HepG2 (cell line): ENCODE measurements around the gene PANX1. TPM values are rescaled to one million over a fixed set of nuclear protein-coding genes. Genes with fewer than 3 reads are reported as not detected.
A peak's percentile ranks its signal among the peaks of the same experiment; 100 is the strongest.

Source experiments
- ATAC-seq: fragments of 200-7000 bp; cut with Tn5 transposase; 3 replicates; pipeline ENCODE4 v1.9.1; 2020; ENCODE audit warnings: mild to moderate bottlenecking, moderate library complexity
- BruUV-seq: library from RNA; stranded (reverse); fragments of 400-500 nt; replicated peaks from 2 replicates; lab custom pipeline; 2021; lab: Mats Ljungman, UMichigan
- CTCF ChIA-PET: fragments of 300-600 bp; formaldehyde crosslinking; extraction: SDS; loops from one replicate; lab custom pipeline; 2021; ENCODE audit warnings: low total read pairs, inconsistent platforms, low intra/inter-chr PET ratio; lab: Yijun Ruan, JAX
- POLR2A ChIA-PET: fragments of 350-600 bp; sonication (Branson Sonifier 250); formaldehyde crosslinking; loops from one replicate; lab custom pipeline; 2020; ENCODE audit warnings: antibody characterized with exemption, inconsistent platforms; lab: Yijun Ruan, JAX
- DNase-seq: peaks from one replicate; pipeline ENCODE4 v3.0.0-alpha.2; 2015; ENCODE audit warnings: low spot score
- FAIRE-seq: peaks from 3 replicates; lab custom pipeline; 2011; peaks lifted over from hg19 to GRCh38; lab: Jason Lieb, UNC
- H2AFZ ChIP-seq: one replicate; pipeline ENCODE4 v1.6.1; 2011; ENCODE audit warnings: low read length, inconsistent platforms
- H3K27ac ChIP-seq: fragments of 300-600 bp; 3 replicates; pipeline ENCODE4 v1.8.0; 2011; ENCODE audit warnings: mixed run types, mild to moderate bottlenecking, mixed read lengths, low read length, inconsistent platforms; ENCODE audit not compliant: insufficient read depth; ENCODE audit errors: extremely low read length
- H3K27me3 ChIP-seq, 2 experiments: fragments of 200-600 bp in 1 of 2; 2 replicates in 1 of 2; 3 replicates in 1 of 2; pipeline versions ENCODE4 v1.6.0 to v1.8.0; 2011; ENCODE audit warnings: low read length in 2 of 2, mild to moderate bottlenecking in 2 of 2, moderate library complexity in 2 of 2, inconsistent platforms in 1 of 2; ENCODE audit not compliant: insufficient read depth in 2 of 2, control insufficient read depth in 1 of 2
- H3K36me3 ChIP-seq, 2 experiments: fragments of 200-600 bp in 1 of 2; replicated peaks in 1 of 2; 2 replicates in 1 of 2; 3 replicates in 1 of 2; pipeline versions ENCODE4 v1.5.1 to v1.8.0; 2011; ENCODE audit warnings: low read length in 2 of 2, inconsistent platforms in 1 of 2; ENCODE audit not compliant: insufficient read depth in 2 of 2, control insufficient read depth in 1 of 2
- H3K4me1 ChIP-seq: 2 replicates; pipeline ENCODE4 v1.5.1; 2012; ENCODE audit warnings: low read length, inconsistent platforms; ENCODE audit not compliant: insufficient read depth
- H3K4me2 ChIP-seq: 2 replicates; pipeline ENCODE4 v1.6.0; 2011; ENCODE audit warnings: low read depth, low read length, inconsistent platforms
- H3K4me3 ChIP-seq, 3 experiments: fragments of 200-600 bp in 1 of 3; sonication (generic), shearing (Covaris generic) in 1 of 3; replicated peaks in 1 of 3; 2 replicates each; pipeline ENCODE4 v1.5.1; 2011 to 2016; ENCODE audit warnings: low read length in 3 of 3, inconsistent platforms in 2 of 3, low read depth in 2 of 3, mild to moderate bottlenecking in 2 of 3, control low read depth in 1 of 3, mixed read lengths in 1 of 3; ENCODE audit not compliant: insufficient read depth in 1 of 3
- H3K79me2 ChIP-seq: one replicate; pipeline ENCODE4 v1.6.1; 2011; ENCODE audit warnings: low read length, inconsistent platforms; ENCODE audit not compliant: insufficient read depth
- H3K9ac ChIP-seq: 2 replicates; pipeline ENCODE4 v1.6.0; 2011; ENCODE audit warnings: mild to moderate bottlenecking, low read depth, low read length, inconsistent platforms; ENCODE audit not compliant: insufficient read depth
- H3K9me3 ChIP-seq: 2 replicates; pipeline ENCODE4 v1.5.1; 2012; ENCODE audit warnings: mild to moderate bottlenecking, low read length
- H4K20me1 ChIP-seq: 2 replicates; pipeline ENCODE4 v1.6.0; 2011; ENCODE audit warnings: inconsistent platforms, mild to moderate bottlenecking, low read length, moderate library complexity; ENCODE audit not compliant: insufficient read depth
- ATF7 ChIP-seq, 2 experiments: fragments of 450-650 bp in 1 of 2; sonication (generic) in 1 of 2; formaldehyde crosslinking in 1 of 2; IDR thresholded peaks; 2 replicates each; pipeline versions ENCODE4 v1.4.0 to v1.6.1; 2016 to 2020; ENCODE audit warnings: antibody characterized with exemption in 1 of 2, mild to moderate bottlenecking in 1 of 2, missing genetic modification reagents in 1 of 2
- CENPBD1 ChIP-seq: sonication (generic); formaldehyde crosslinking; IDR thresholded peaks from 2 replicates; pipeline ENCODE4 v1.8.0; 2022; ENCODE audit warnings: missing genetic modification reagents, low read depth, mild to moderate bottlenecking, borderline replicate concordance
- GATAD2A ChIP-seq: IDR thresholded peaks from 2 replicates; pipeline ENCODE4 v1.6.1; 2016
- HNRNPUL1 ChIP-seq: fragments of 200-400 bp; formaldehyde crosslinking; IDR thresholded peaks from 2 replicates; pipeline ENCODE4 v1.6.1; 2017; ENCODE audit warnings: low read depth, mild to moderate bottlenecking, low read length, moderate library complexity
- MAF1 ChIP-seq: sonication (generic); formaldehyde crosslinking; IDR thresholded peaks from 2 replicates; pipeline ENCODE4 v1.5.0; 2020; ENCODE audit warnings: missing genetic modification reagents, borderline replicate concordance
- PATZ1 ChIP-seq: sonication (generic); formaldehyde crosslinking; IDR thresholded peaks from 2 replicates; pipeline ENCODE4 v1.4.0; 2020; ENCODE audit warnings: missing genetic modification reagents
- PCBP1 ChIP-seq: fragments of 200-400 bp; formaldehyde crosslinking; IDR thresholded peaks from 2 replicates; pipeline ENCODE4 v1.6.1; 2017; ENCODE audit warnings: mild to moderate bottlenecking, low read depth, low read length, borderline replicate concordance
- RARG ChIP-seq: sonication (generic); formaldehyde crosslinking; IDR thresholded peaks from 2 replicates; pipeline ENCODE4 v1.4.0; 2020; ENCODE audit warnings: low read depth, mild to moderate bottlenecking, missing genetic modification reagents
- SNRNP70 ChIP-seq: fragments of 200-400 bp; formaldehyde crosslinking; IDR thresholded peaks from 2 replicates; pipeline ENCODE4 v1.6.1; 2017; ENCODE audit warnings: mild to moderate bottlenecking, low read depth, low read length, moderate library complexity
- TEF ChIP-seq: sonication (generic); formaldehyde crosslinking; IDR thresholded peaks from 2 replicates; pipeline ENCODE4 v1.5.0; 2020; ENCODE audit warnings: missing genetic modification reagents
- ZBTB38 ChIP-seq: sonication (generic); formaldehyde crosslinking; IDR thresholded peaks from 2 replicates; pipeline ENCODE4 v1.5.1; 2020; ENCODE audit warnings: mild to moderate bottlenecking, missing genetic modification reagents
- ZNF12 ChIP-seq: sonication (generic); formaldehyde crosslinking; IDR thresholded peaks from 2 replicates; pipeline ENCODE4 v1.5.0; 2020; ENCODE audit warnings: missing genetic modification reagents
- ZNF276 ChIP-seq: sonication (generic); formaldehyde crosslinking; IDR thresholded peaks from 2 replicates; pipeline ENCODE4 v1.4.0; 2020; ENCODE audit warnings: mild to moderate bottlenecking, low read depth, missing genetic modification reagents
- ZNF644 ChIP-seq: IDR thresholded peaks from 2 replicates; pipeline ENCODE4 v1.6.1; 2016; ENCODE audit warnings: low read depth
- ZUFSP ChIP-seq: sonication (generic); formaldehyde crosslinking; IDR thresholded peaks from 2 replicates; pipeline ENCODE4 v1.9.0; 2021; ENCODE audit warnings: missing genetic modification reagents, mild to moderate bottlenecking, borderline replicate concordance
- WGBS: methylation state at CpG from one replicate; pipeline ENCODE4 v1.1.6; 2017; ENCODE audit warnings: low lambda C conversion rate; 5-methylcytosine and 5-hydroxymethylcytosine counted together
- in situ Hi-C: cut with HindIII; loops from 2 replicates; pipeline ENCODE4 v1.10.0; 2017; ENCODE audit warnings: low pct_unique_long_range_greater_than_20kb; ENCODE audit not compliant: extremely low pct_ligation_motif_present
- intact Hi-C: fragments of 100-400 bp; cut with micrococcal nuclease; formaldehyde crosslinking; loops from one replicate; pipeline ENCODE4 v1.10.0; 2022; ENCODE audit not compliant: unreplicated experiment
- polyA plus RNA-seq, 8 experiments: library from polyadenylated mRNA; depleted of rRNA in 3 of 8; stranded (reverse) in 7 of 8; unstranded in 1 of 8; fragments of >200 nt; fragmentation: Illumina TruSeq in 4 of 8; extraction: Trizol in 4 of 8; gene quantifications; 2 replicates each; pipeline versions ENCODE4 v1.2.1 to v1.2.3, GENCODE V29; 2011 to 2016; ENCODE audit warnings: low read depth in 4 of 8, missing spikeins in 1 of 8, mixed read lengths in 1 of 8; ENCODE audit not compliant: insufficient read depth in 1 of 8
- total RNA-seq, 5 experiments: library from RNA; depleted of rRNA; stranded (reverse); fragments of >200 nt; fragmentation: Illumina TruSeq; extraction: Trizol; gene quantifications; 2 replicates each; pipeline ENCODE4 v1.2.3, GENCODE V29; 2016; ENCODE audit warnings: low read depth in 1 of 5

Gene PANX1
- total and polyA plus RNA-seq, 2 of the 13 experiments (the other 11 are each of a cell fraction or from before 2014, with no cell fraction given) = 8.3 to 24.8 TPM

- no peaks in the 10 kb centered on the region for H3K9me3 ChIP-seq
- no peak overlapping the region for H3K9ac ChIP-seq
- peak; percentile 50; the same call in 2 of the 3 replicates for ATAC-seq
- no peak for DNase-seq
- H3K4me2 ChIP-seq = no peak overlapping the region
- no peaks in the 10 kb centered on the region for H3K79me2 ChIP-seq
- intact Hi-C loops = loop anchor here (2.0 to 5.0 kb wide), 2 partner anchors 53 to 144 kb away; no protein-coding TSS in a partner anchor
- POLR2A ChIA-PET = no interaction called here
- peaks cover 11 to 17% of the 10 kb centered on the region in 2 experiments; a peak in 4 of 5 replicates for H3K36me3 ChIP-seq
- H3K4me1 ChIP-seq = peaks cover 8% of the 10 kb centered on the region; the same call in 1 of the 2 replicates
- no peaks in the 10 kb centered on the region for H3K27me3 ChIP-seq
- CTCF ChIA-PET = interaction anchor here (1.6 kb wide), 1 partner anchor 321 kb away, joined by 7 read pairs; no protein-coding TSS in a partner anchor
- no peak for TF ChIP-seq ZBTB38 (CRISPR knock-in tag)
- TF ChIP-seq RARG = no peak
- TF ChIP-seq ATF7 (IDR thresholded peaks at IDR 0.05) = no peak
- no peak for TF ChIP-seq ATF7 (CRISPR knock-in tag; IDR thresholded peaks at IDR 0.05)
- no peak for TF ChIP-seq PCBP1
- TF ChIP-seq MAF1 (CRISPR knock-in tag) = no peak
- TF ChIP-seq CENPBD1 (CRISPR knock-in tag) = no peak
- TF ChIP-seq HNRNPUL1 = no peak
- no peak for TF ChIP-seq TEF
- no peak for TF ChIP-seq ZNF12
- TF ChIP-seq ZNF276 (CRISPR knock-in tag) = no peak
- no peak for TF ChIP-seq ZUFSP
- TF ChIP-seq PATZ1 (CRISPR knock-in tag) = no peak
- no peak for TF ChIP-seq SNRNP70
- TF ChIP-seq ZNF644 = no peak
- no peak for TF ChIP-seq GATAD2A (CRISPR knock-in tag)
- 89% methylated on average over 8 of the region's 8 CpGs for WGBS
- no TSS peak for BruUV-seq
- no peak overlapping the region for H2AFZ ChIP-seq
- in situ Hi-C loops = loop anchor here (25.0 kb wide), 1 partner anchor 229 kb away; the partner anchor contains the start of gene GPR83
- FAIRE-seq = no peak
- H3K27ac ChIP-seq = no peak overlapping the region
- H4K20me1 ChIP-seq = peaks cover 2% of the 10 kb centered on the region; the same call in 1 of the 2 replicates
- H3K4me3 ChIP-seq = no peak overlapping the region
Observed at GRCh38 chr11:94183251-94183885, 54.7 kb downstream of the PANX1 start.
